ENCODE data around the gene TEX10.

DNA sequence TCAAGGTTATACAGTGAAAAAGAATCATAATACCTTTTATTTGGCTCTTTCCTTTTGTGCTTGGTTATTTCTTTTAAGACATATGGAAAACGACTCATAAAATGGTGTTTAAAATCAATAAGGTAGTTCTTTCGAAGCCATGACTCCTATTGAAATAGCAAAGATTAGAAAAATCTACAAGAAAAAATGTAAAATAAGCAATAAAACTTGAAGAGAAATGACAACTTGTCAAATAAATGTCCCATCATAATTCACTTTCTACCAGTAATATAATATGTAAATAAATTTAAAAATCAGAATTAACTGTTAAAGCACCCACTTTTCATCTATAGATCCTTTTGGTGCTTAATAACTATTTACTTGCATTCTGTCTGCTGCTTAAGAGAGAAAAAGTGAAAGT lies 12.5 kb downstream of the TEX10 start:
- TF ChIP-seq, protein P1, sequence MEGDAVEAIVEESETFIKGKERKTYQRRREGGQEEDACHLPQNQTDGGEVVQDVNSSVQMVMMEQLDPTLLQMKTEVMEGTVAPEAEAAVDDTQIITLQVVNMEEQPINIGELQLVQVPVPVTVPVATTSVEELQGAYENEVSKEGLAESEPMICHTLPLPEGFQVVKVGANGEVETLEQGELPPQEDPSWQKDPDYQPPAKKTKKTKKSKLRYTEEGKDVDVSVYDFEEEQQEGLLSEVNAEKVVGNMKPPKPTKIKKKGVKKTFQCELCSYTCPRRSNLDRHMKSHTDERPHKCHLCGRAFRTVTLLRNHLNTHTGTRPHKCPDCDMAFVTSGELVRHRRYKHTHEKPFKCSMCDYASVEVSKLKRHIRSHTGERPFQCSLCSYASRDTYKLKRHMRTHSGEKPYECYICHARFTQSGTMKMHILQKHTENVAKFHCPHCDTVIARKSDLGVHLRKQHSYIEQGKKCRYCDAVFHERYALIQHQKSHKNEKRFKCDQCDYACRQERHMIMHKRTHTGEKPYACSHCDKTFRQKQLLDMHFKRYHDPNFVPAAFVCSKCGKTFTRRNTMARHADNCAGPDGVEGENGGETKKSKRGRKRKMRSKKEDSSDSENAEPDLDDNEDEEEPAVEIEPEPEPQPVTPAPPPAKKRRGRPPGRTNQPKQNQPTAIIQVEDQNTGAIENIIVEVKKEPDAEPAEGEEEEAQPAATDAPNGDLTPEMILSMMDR (conservative IDR thresholded peaks at IDR 0.05; ENCODE audit: low read length), result no peak
- TF ChIP-seq EZH2phosphoT487 (IDR thresholded peaks at IDR 0.05; ENCODE audit: borderline replicate concordance, low read depth, low read length), result no peak

Measured in OCI-LY7 (cell line).